ENCODE measurements around the gene REC114. TPM values are rescaled to one million over a fixed set of nuclear protein-coding genes. Genes with fewer than 3 reads are reported as not detected.

Gene REC114
- total RNA-seq, 1 experiment from 2014 or later, result not detected

- no peak overlapping the region for H3K27ac Mint-ChIP-seq (ENCODE audit: unreplicated experiment)
- no TSS peak for BruUV-seq (replicated peaks)
- no peaks in the 10 kb centered on the region for H3K9me3 Mint-ChIP-seq (ENCODE audit: low read depth, unreplicated experiment)
- CTCF ChIA-PET, result no interaction called here
- no peak for TF ChIP-seq CTCF (IDR thresholded peaks at IDR 0.05; ENCODE audit: unreplicated experiment)
- H3K4me1 Mint-ChIP-seq (ENCODE audit: low read depth, unreplicated experiment), result no peaks in the 10 kb centered on the region
- H3K36me3 Mint-ChIP-seq (ENCODE audit: insufficient read depth, unreplicated experiment), result no peaks in the 10 kb centered on the region
- no peak overlapping the region for H3K4me3 Mint-ChIP-seq (ENCODE audit: low read depth, unreplicated experiment)
- peaks cover 8% of the 10 kb centered on the region for H3K27me3 Mint-ChIP-seq (ENCODE audit: unreplicated experiment)
- no peak for DNase-seq
- intact Hi-C loops (cut with micrococcal nuclease; ENCODE audit: unreplicated experiment), result no loop called here
These were observed 82.0 kb downstream of the REC114 start for GRCh38 chr15:73524919-73525318.

GRCh38 chr15:73527598-73527997 lies 84.6 kb downstream of the REC114 start:
- Mint-ChIP-seq H3K4me1 (ENCODE audit: low read depth, unreplicated experiment) (no peaks in the 10 kb centered on the region), H3K36me3 (ENCODE audit: insufficient read depth, unreplicated experiment) (no peaks in the 10 kb centered on the region), H3K9me3 (ENCODE audit: low read depth, unreplicated experiment) (no peaks in the 10 kb centered on the region), H3K27me3 (ENCODE audit: unreplicated experiment) (peaks cover 8% of the 10 kb centered on the region), H3K27ac (ENCODE audit: unreplicated experiment) (no peak overlapping the region), H3K4me3 (ENCODE audit: low read depth, unreplicated experiment) (no peak overlapping the region)
- no TSS peak for BruUV-seq (replicated peaks)
- intact Hi-C loops (cut with micrococcal nuclease; ENCODE audit: unreplicated experiment), result no loop called here
- CTCF ChIA-PET, result interaction anchor here (0.6 kb wide), 1 partner anchor 227 kb away, joined by 3 read pairs; no protein-coding TSS in a partner anchor
- DNase-seq, result no peak
- no peak for TF ChIP-seq CTCF (IDR thresholded peaks at IDR 0.05; ENCODE audit: unreplicated experiment)

- no peak for TF ChIP-seq CTCF (IDR thresholded peaks at IDR 0.05; ENCODE audit: unreplicated experiment)
- CTCF ChIA-PET, result no interaction called here
- Mint-ChIP-seq H3K4me3 (ENCODE audit: low read depth, unreplicated experiment) (no peak overlapping the region), H3K9me3 (ENCODE audit: low read depth, unreplicated experiment) (no peaks in the 10 kb centered on the region), H3K27ac (ENCODE audit: unreplicated experiment) (no peak overlapping the region), H3K36me3 (ENCODE audit: insufficient read depth, unreplicated experiment) (no peaks in the 10 kb centered on the region), H3K27me3 (ENCODE audit: unreplicated experiment) (peaks cover 8% of the 10 kb centered on the region), H3K4me1 (ENCODE audit: low read depth, unreplicated experiment) (no peaks in the 10 kb centered on the region)
- BruUV-seq (replicated peaks), result no TSS peak
- intact Hi-C loops (cut with micrococcal nuclease; ENCODE audit: unreplicated experiment), result no loop called here
- no peak for DNase-seq
These were observed 87.7 kb downstream of the REC114 start for GRCh38 chr15:73530649-73531048.

GRCh38 chr15:73538123-73538522 lies 95.2 kb downstream of the REC114 start:
- CTCF ChIA-PET, result no interaction called here
- H3K4me1 Mint-ChIP-seq (ENCODE audit: low read depth, unreplicated experiment), result peaks cover 13% of the 10 kb centered on the region
- intact Hi-C loops (cut with micrococcal nuclease; ENCODE audit: unreplicated experiment), result no loop called here
- no peaks in the 10 kb centered on the region for H3K27me3 Mint-ChIP-seq (ENCODE audit: unreplicated experiment)
- no peaks in the 10 kb centered on the region for H3K36me3 Mint-ChIP-seq (ENCODE audit: insufficient read depth, unreplicated experiment)
- H3K27ac Mint-ChIP-seq (ENCODE audit: unreplicated experiment), result no peak overlapping the region
- H3K9me3 Mint-ChIP-seq (ENCODE audit: low read depth, unreplicated experiment), result no peaks in the 10 kb centered on the region
- no TSS peak for BruUV-seq (replicated peaks)
- no peak for DNase-seq
- TF ChIP-seq CTCF (IDR thresholded peaks at IDR 0.05; ENCODE audit: unreplicated experiment), result no peak
- no peak overlapping the region for H3K4me3 Mint-ChIP-seq (ENCODE audit: low read depth, unreplicated experiment)

All from Calu3 (cell line).